HG03103 (cell line): ENCODE measurements around the gene MDH1.
"Not testable (repeated sequence)": the region's sequence is repeated elsewhere in the genome, so short reads cannot be mapped to it uniquely, and the experiment has no call there.

Experiments
- ATAC-seq: cut with Tn5 transposase; IDR thresholded peaks from one replicate; pipeline ENCODE4 v1.9.1; 2021; ENCODE audit warnings: low read depth; ENCODE audit not compliant: unreplicated experiment

MDH1 gene

DNA sequence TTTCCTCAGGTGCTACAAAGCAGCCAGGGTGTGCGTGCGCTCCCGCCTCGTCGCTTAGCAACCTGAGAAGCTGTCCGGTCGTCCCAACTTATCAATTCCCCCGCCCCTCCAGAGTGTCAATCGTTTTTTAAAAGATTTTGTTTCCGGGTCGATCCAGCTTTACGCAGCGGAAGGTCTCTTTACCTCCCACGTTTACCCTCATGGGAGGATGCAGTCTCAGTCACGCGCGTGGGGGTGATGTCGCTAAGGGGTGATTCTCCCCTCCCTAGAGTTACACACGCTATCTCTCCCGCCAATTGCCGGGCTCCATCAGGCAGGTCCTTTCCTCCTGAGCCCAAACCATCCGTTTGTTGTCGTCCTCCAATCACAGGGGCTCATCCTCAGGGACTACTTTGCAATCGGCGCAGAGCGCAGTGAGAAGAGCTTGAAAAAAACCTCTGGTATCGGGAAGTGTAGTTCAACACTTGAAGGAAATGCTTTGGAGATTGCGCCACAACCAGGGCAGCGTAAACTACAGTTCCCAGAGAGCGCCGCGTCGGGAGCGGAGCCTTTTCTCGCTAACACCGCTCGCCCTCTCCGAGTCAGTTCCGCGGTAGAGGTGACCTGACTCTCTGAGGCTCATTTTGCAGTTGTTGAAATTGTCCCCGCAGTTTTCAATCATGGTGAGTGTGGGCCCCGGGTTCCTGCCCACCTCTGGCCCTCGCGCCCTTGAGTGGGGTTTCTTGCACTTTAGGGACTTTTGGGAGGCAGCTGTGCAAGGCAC lies at the start of gene MDH1, which contains the start of gene WDPCP:
TSS of gene MDH1 (plus strand) at position 579 of the 763 bp plus-strand sequence. CDS start at position 660, 81 bp downstream.
TSS of gene WDPCP (minus strand) at position 93 of the 763 bp plus-strand sequence. CDS start 206 bp downstream, outside the sequence.
- ATAC-seq, result peak; percentile 76

DNA sequence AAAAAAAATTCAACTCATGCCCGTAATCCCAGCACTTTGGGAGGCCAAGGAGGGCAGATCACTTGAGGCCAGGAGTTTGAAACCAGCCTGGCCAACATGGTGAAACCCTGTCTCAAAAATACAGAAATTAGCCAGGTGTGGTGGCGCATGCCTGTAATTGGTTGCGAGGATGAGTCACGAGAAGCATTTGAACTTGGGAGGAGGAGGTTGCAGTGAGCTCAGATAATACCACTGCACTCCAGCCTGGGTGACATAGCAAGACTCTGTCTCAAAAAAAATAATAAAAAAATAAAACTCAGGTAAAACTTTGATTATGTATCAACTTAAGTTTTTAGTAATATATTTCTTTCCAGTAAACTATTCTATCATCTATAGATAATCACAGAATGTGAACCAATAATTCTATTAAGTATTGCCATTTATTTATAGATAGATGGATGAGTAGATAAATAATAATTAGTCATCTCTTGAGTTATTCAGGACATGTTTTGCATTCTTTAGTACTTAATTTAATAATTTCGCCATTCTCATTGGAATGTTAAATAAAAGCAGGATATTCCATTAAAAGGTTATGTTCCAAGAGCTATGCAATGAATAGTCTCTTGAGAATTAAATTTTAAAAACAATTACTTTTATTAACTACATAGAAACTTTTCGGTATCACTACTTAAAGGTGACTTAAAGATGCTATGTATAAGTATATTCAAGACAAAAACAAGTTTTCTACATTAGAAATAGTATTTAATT lies 49.2 kb upstream of the MDH1 start:
- no peak for ATAC-seq

DNA sequence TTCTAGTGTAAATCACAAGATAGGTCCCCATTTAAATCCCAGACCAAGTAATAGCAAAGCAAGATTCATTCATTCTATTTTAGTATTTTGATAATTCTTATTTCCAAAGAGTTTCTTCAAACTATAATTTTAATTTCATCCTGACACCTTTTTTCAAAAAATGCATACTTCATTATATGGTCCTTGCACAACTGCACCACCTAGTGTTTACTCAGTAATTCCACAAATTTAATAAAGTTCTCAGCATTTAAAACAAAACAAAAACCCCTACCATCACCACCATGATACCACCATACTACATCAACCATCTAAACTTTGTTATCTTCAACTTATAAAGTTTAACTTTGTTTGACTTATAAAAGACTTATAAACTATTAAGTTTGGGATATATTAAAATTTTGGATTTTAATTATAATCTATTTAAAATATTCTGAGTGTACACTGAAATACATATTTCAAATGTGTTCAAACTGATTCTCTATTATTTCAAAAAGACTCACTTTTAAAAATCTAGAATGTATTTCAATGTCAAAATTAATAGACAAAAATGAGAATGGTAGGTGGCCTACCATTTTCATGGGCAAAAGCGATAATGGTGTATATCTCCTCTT lies 44.6 kb upstream of the MDH1 start:
- ATAC-seq, result no peak

GRCh38 chr2:63545023-63545422 lies 43.7 kb upstream of the MDH1 start:
- no peak for ATAC-seq

GRCh38 chr2:63553049-63553448 lies 35.7 kb upstream of the MDH1 start:
- no peak for ATAC-seq

- ATAC-seq, result no peak
These were observed 33.5 kb upstream of the MDH1 start for GRCh38 chr2:63555299-63555698.

GRCh38 chr2:63555931-63556330 lies 32.8 kb upstream of the MDH1 start:
- no peak for ATAC-seq

GRCh38 chr2:63557819-63558218 lies 30.9 kb upstream of the MDH1 start:
- ATAC-seq, result not testable (repeated sequence)

DNA sequence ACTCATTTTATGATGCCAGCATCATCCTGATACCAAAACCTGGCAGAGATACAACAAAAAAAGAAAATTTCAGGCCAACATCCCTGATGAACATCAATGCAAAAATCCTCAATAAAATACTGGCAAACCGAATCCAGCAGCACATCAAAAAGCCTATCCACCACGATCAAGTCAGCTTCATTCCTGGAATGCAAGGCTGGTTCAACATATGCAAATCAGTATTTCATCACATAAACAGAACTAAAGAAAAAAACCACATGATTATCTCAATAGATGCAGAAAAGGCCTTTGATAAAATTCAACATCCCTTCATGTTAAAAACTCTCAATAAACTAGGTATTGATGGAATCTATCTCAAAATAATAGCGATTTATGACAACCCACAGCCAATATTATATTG lies 29.8 kb upstream of the MDH1 start:
- ATAC-seq, result not testable (repeated sequence)

DNA sequence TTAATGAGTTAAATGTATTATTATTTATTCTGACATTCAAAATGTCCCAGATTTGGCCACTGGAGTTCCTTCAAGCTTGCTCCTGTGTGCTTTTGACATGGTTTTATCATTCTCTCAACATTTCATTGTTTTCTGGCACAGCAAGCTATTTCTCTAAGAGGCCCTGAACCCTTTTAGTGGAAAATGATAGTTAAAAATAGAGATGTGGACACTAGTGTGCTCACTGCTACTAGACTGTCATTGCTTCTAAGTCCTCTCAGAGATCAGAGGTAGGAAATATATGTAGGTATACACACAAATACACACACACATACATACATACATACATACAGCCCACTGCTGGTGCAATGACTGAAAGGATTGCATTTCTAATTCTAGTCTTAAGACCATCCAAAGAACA lies 26.0 kb upstream of the MDH1 start:
- ATAC-seq, result no peak

DNA sequence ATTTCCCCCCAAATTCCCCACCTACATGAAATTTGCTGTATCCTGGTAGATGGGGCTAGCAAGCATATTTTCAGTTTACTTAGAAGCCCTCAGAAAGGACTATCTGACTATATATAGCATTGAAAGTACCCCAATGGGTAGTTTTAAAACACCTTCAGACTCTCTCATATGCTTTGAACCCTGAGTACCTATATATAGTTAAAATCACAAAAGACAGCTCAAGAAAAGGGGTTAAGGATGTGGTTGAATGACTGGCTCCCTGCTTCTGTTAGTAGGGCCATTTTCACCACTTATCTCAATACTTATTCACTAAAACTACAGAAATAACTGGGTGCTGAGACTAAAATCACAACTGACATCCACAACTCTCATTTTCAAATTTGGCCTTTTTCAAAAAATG lies 19.0 kb upstream of the MDH1 start:
- ATAC-seq, result no peak

- no peak for ATAC-seq
These were observed 17.5 kb upstream of the MDH1 start for GRCh38 chr2:63571291-63571690.

GRCh38 chr2:63572001-63572400 lies 16.8 kb upstream of the MDH1 start:
- no peak for ATAC-seq

DNA sequence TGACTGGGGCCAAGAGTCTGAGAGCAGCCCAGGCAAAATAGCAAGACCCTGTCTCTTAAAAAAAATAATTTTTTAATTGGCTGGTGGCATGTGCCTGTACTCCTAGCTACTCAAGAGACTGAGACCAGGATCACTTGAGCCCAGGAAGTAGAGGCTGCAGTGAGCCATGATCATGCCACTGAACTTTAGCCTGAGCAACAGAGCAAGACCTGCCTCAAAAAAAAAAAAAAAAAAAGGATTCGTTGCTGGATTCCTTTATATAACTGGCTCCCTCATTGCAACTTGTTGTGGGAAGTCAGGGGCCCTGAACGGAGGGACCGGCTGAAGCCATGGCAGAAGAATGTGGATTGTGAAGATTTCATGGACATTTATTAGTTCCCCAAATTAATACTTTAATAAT lies 15.7 kb upstream of the MDH1 start:
- not testable (repeated sequence) for ATAC-seq

DNA sequence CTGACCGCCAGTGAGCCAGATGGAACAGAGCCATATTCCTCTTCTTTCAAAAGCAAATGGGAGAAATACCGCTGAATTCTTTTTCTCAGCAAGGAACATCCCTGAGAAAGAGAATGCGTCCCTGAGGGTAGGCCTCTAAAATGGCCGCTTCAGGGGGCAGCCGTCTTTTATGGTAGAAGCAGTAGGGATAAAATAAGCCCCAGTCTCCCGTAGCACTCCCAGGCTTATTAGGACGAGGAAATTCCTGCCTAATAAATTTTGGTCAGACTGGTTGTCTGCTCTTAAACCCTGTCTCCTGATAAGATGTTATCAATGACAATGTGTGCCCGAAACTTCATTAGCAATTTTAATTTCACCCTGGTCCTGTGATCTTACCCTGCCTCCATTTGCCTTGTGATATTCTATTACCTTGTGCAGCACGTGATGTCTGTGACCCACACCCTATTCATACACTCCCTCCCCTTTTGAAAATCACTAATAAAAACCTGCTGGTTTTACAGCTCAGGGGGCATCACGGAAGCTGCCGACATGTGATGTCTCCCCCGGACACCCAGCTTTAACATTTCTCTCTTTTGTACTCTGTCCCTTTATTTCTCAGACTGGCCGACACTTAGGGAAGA lies 14.9 kb upstream of the MDH1 start:
- not testable (repeated sequence) for ATAC-seq

DNA sequence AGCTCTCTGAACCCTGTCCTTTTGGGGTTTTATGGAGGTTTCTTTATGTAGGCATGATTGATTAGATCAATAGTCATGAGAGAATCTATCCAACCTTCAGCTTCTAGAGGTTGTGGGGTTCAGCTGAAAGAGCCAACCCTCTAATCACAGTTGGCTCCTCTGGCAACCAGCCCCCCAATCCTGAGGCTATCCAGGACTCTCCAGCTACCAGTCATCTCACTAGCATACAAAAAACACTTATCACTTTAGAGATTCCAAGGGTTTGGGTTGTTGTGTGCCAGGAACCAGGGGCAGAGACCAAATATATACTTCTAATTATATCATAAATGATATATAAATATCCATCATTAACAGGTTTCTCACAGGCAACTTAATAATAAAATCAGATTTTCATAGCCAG lies 12.2 kb upstream of the MDH1 start:
- ATAC-seq, result no peak

DNA sequence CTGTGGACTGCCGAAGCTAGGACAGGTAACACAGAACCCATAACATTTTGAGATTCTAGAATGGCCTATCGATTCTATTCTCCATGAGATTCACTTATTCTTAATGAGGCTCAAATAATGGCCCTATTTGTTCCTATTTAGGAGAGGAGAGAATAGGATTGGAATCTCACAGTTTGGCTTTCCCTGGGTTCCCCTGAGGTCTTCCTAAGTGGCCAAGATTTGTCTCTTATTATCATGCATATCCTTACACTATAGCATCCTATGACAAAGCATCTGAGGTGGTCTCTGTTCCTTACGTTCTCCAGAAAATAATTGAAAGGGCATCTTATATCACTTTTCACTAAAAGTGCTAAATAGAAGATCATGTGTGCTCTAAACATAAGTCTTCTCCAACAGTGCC lies 10.0 kb upstream of the MDH1 start:
- no peak for ATAC-seq

- ATAC-seq, result no peak
These were observed 8.0 kb upstream of the MDH1 start for GRCh38 chr2:63580651-63581297.

DNA sequence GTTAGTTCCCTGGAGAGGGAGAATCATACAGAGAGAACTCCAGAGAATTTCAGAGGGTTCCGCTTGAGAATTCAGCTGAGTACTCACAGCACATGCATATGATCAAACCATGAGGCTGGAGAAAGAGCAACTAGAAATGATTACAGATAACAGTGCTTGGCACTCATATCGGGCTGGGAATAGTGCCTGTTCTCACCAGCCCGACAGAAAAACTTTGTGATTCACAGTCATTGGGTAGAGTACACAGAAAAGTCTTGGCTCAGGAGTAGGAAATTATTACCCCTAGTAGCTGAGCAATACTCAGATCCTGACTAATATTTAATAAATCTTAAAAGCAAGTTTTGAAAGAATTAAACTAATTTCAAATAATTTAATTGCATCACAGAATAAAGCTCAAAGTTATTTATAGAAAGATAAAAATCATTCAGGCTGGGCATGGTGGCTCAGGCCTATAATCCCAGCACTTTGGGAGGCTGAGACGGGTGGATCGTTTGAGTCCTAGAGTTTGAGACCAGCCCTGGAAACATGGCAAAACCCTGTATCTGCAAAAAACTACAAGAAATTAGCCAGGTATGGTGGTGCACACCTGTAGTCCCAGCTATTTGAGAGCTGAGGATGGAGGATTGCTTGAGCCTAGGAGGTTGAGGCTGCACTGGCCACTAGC lies 7.3 kb upstream of the MDH1 start:
- ATAC-seq, result no peak

- no peak for ATAC-seq
These were observed 5.9 kb upstream of the MDH1 start for GRCh38 chr2:63582873-63583272.
